A549 (cell line): ENCODE measurements around the gene NSRP1. TPM values are rescaled to one million over a fixed set of nuclear protein-coding genes. Genes with fewer than 3 reads are reported as not detected.
A peak's percentile ranks its signal among the peaks of the same experiment; 100 is the strongest.

Source experiments
- ATAC-seq, 2 experiments: fragments of 200-7000 bp in 1 of 2; fragments of >200 bp in 1 of 2; cut with Nextera tagmentation in 1 of 2; cut with Tn5 transposase in 1 of 2; 3 replicates each; pipeline versions ENCODE4 v1.8.0 to v1.9.1; 2018 to 2020; ENCODE audit warnings: mild to moderate bottlenecking in 1 of 2, moderate library complexity in 1 of 2
- CTCF ChIA-PET: fragments of 300-600 bp; sonication (Branson Sonifier 250); formaldehyde crosslinking; extraction: SDS; loops from one replicate; lab custom pipeline; 2021; ENCODE audit warnings: antibody characterized with exemption, inconsistent platforms; lab: Yijun Ruan, JAX
- POLR2A ChIA-PET: fragments of 350-600 bp; formaldehyde crosslinking; extraction: SDS; loops from one replicate; lab custom pipeline; 2021; ENCODE audit warnings: antibody characterized with exemption, inconsistent platforms; lab: Yijun Ruan, JAX
- DNase-seq, 2 experiments: peaks; one replicate each; pipeline versions ENCODE4 v3.0.0 to v3.0.0-alpha.2; 2011 to 2016; ENCODE audit warnings: low read depth in 1 of 2, low spot score in 1 of 2
- FAIRE-seq: peaks from 2 replicates; lab custom pipeline; 2011; peaks lifted over from hg19 to GRCh38; lab: Jason Lieb, UNC
- H3K27ac ChIP-seq, 2 experiments: fragments of >200 bp; sonication (Bioruptor Twin); formaldehyde crosslinking; 3 replicates each; pipeline ENCODE4 v1.5.1; 2016 to 2017
- H3K4me1 ChIP-seq: fragments of >200 bp; sonication (Bioruptor Twin); formaldehyde crosslinking; 3 replicates; pipeline ENCODE4 v1.6.1; 2016
- H3K4me2 ChIP-seq: fragments of >200 bp; sonication (Bioruptor Twin); formaldehyde crosslinking; 3 replicates; pipeline ENCODE4 v1.6.1; 2016
- H3K4me3 ChIP-seq: fragments of >200 bp; sonication (Bioruptor Twin); formaldehyde crosslinking; 3 replicates; pipeline ENCODE4 v1.5.1; 2016
- H3K9me3 ChIP-seq: fragments of >200 bp; sonication (Bioruptor Twin); formaldehyde crosslinking; 3 replicates; pipeline ENCODE4 v1.6.1; 2016
- ATOH8 ChIP-seq: fragments of 250-450 bp; sonication (Bioruptor Pico); IDR thresholded peaks from 2 replicates; pipeline ENCODE4 v1.5.0; 2020; ENCODE audit warnings: low read depth, mild to moderate bottlenecking, moderate library complexity
- CEBPB ChIP-seq, 2 experiments: fragments of >200 bp in 1 of 2; sonication (Bioruptor Twin) in 1 of 2; formaldehyde crosslinking in 1 of 2; IDR thresholded peaks; 2 replicates each; pipeline ENCODE4 v1.6.1; 2012 to 2016
- CHD4 ChIP-seq: fragments of 200-600 bp; sonication (generic); IDR thresholded peaks from 2 replicates; pipeline ENCODE4 v1.6.1; 2016; ENCODE audit warnings: antibody characterized with exemption, mild to moderate bottlenecking, borderline replicate concordance
- E2F6 ChIP-seq: IDR thresholded peaks from 2 replicates; pipeline ENCODE4 v1.6.1; 2012; ENCODE audit warnings: low read depth, borderline replicate concordance
- EHF ChIP-seq: fragments of 250-450 bp; sonication (Bioruptor Pico); IDR thresholded peaks from 2 replicates; pipeline ENCODE4 v1.5.0; 2020; ENCODE audit warnings: mild to moderate bottlenecking
- EP300 ChIP-seq, 2 experiments: fragments of >200 bp; sonication (Bioruptor Twin); formaldehyde crosslinking; IDR thresholded peaks; 2 replicates in 1 of 2; 3 replicates in 1 of 2; pipeline ENCODE4 v1.6.1; 2016 to 2017
- FOSL2 ChIP-seq, 2 experiments: fragments of 450-650 bp in 1 of 2; fragments of >200 bp in 1 of 2; sonication (Bioruptor Twin) in 1 of 2; formaldehyde crosslinking; IDR thresholded peaks; 2 replicates each; pipeline versions ENCODE4 v1.5.0 to v1.6.1; 2016 to 2020; ENCODE audit warnings: mild to moderate bottlenecking in 1 of 2, moderate library complexity in 1 of 2
- FOXS1 ChIP-seq: fragments of 250-450 bp; sonication (Bioruptor Pico); IDR thresholded peaks from 2 replicates; pipeline ENCODE4 v1.5.0; 2020; ENCODE audit warnings: mild to moderate bottlenecking, moderate library complexity
- HDAC2 ChIP-seq: fragments of 200-600 bp; sonication (generic); IDR thresholded peaks from 2 replicates; pipeline ENCODE4 v1.6.1; 2016
- HMGXB4 ChIP-seq: fragments of 250-450 bp; sonication (Bioruptor Pico); IDR thresholded peaks from 2 replicates; pipeline ENCODE4 v1.5.0; 2021; ENCODE audit warnings: mild to moderate bottlenecking, moderate library complexity, borderline replicate concordance
- HOXA7 ChIP-seq: fragments of 250-450 bp; sonication (Bioruptor Pico); IDR thresholded peaks from 2 replicates; pipeline ENCODE4 v1.5.0; 2020; ENCODE audit warnings: mild to moderate bottlenecking, moderate library complexity
- HOXB5 ChIP-seq: fragments of 250-450 bp; sonication (Bioruptor Pico); IDR thresholded peaks from 2 replicates; pipeline ENCODE4 v1.5.0; 2020; ENCODE audit warnings: mild to moderate bottlenecking, moderate library complexity
- MAFK ChIP-seq: fragments of 450-650 bp; IDR thresholded peaks from 2 replicates; pipeline ENCODE4 v1.6.1; 2014; ENCODE audit not compliant: partially characterized antibody
- MAX ChIP-seq: IDR thresholded peaks from 2 replicates; pipeline ENCODE4 v1.6.1; 2012
- PBX3 ChIP-seq: IDR thresholded peaks from 2 replicates; pipeline ENCODE4 v1.6.1; 2012
- RARB ChIP-seq: fragments of 250-450 bp; sonication (Bioruptor Pico); IDR thresholded peaks from 2 replicates; pipeline ENCODE4 v1.8.0; 2021; ENCODE audit warnings: mild to moderate bottlenecking, moderate library complexity
- REST ChIP-seq: fragments of 200-600 bp; sonication (generic); IDR thresholded peaks from 2 replicates; pipeline ENCODE4 v1.6.1; 2016; ENCODE audit warnings: antibody characterized with exemption, mild to moderate bottlenecking, moderate library complexity
- SMC3 ChIP-seq: fragments of >200 bp; sonication (Bioruptor Twin); formaldehyde crosslinking; IDR thresholded peaks from 3 replicates; pipeline ENCODE4 v1.6.1; 2018; ENCODE audit warnings: inconsistent platforms
- TP53 ChIP-seq: fragments of 250-450 bp; sonication (Bioruptor Pico); IDR thresholded peaks from 2 replicates; pipeline ENCODE4 v1.5.0; 2021; ENCODE audit warnings: mild to moderate bottlenecking, moderate library complexity
- USF2 ChIP-seq: fragments of 450-650 bp; IDR thresholded peaks from 2 replicates; pipeline ENCODE4 v1.6.1; 2014; ENCODE audit warnings: antibody characterized with exemption
- ZNF302 ChIP-seq: fragments of 250-450 bp; sonication (Bioruptor Pico); IDR thresholded peaks from 2 replicates; pipeline ENCODE4 v1.9.0; 2021; ENCODE audit warnings: inconsistent platforms, mild to moderate bottlenecking, moderate library complexity
- ZSCAN20 ChIP-seq: fragments of 250-450 bp; sonication (Bioruptor Pico); IDR thresholded peaks from 2 replicates; pipeline ENCODE4 v1.8.0; 2022; ENCODE audit warnings: mild to moderate bottlenecking, moderate library complexity
- WGBS: methylation state at CpG from one replicate; pipeline ENCODE4 v1.1.6; 2017; ENCODE audit errors: missing lambda C conversion rate; 5-methylcytosine and 5-hydroxymethylcytosine counted together
- polyA plus RNA-seq, 4 experiments: library from polyadenylated mRNA; depleted of rRNA in 3 of 4; stranded (reverse); fragments of >200 nt; fragmentation: RNase III in 1 of 4; extraction: RNeasy Plus Mini Kit Qiagen cat#74134 plus additional on column Dnase treatment in 1 of 4; gene quantifications; 2 replicates in 3 of 4; 3 replicates in 1 of 4; pipeline ENCODE4 v1.2.3, GENCODE V29; 2011 to 2017

NSRP1 gene
- polyA plus RNA-seq, 2 of the 4 experiments (the other 2 are of a cell fraction) = 30.9 to 39.6 TPM

GRCh38 chr17:30160419-30161172 is 44.0 kb downstream of the NSRP1 start:
- ATAC-seq (no peak), DNase-seq (no peak), FAIRE-seq (no peak)
- POLR2A ChIA-PET = no interaction called here
- Histone ChIP-seq H3K4me2 (no peak overlapping the region), H3K27ac (no peak overlapping the region), H3K4me3 (no peak overlapping the region), H3K4me1 (peaks cover 6% of the 10 kb centered on the region; the same call in 1 of the 3 replicates), H3K9me3 (no peaks in the 10 kb centered on the region)
- TF ChIP-seq CEBPB (IDR thresholded peaks at IDR 0.05) (peak; percentile 38 to 56; a peak in 3 of 4 replicates), SMC3 (no peak), RARB (CRISPR knock-in tag) (no peak)
- CTCF ChIA-PET = interaction anchor here (2.8 kb wide), 1 partner anchor 13 kb away, joined by 8 read pairs; no protein-coding TSS in a partner anchor
- WGBS = 93% methylated on average over 3 of the region's 3 CpGs

GRCh38 chr17:30161601-30162000 is 45.0 kb downstream of the NSRP1 start:
- TF ChIP-seq HOXA7 (CRISPR knock-in tag) = no peak
- TF ChIP-seq ATOH8 (CRISPR knock-in tag) = no peak
- TF ChIP-seq EHF (CRISPR knock-in tag) = no peak
- no peak for TF ChIP-seq MAX
- no peak for TF ChIP-seq EP300 (IDR thresholded peaks at IDR 0.05)
- no peak for TF ChIP-seq ZSCAN20 (CRISPR knock-in tag)
- no peak for TF ChIP-seq HMGXB4 (CRISPR knock-in tag)
- TF ChIP-seq E2F6 = no peak
- no peak for TF ChIP-seq ZNF302 (CRISPR knock-in tag)
- no peak overlapping the region for H3K4me3 ChIP-seq
- POLR2A ChIA-PET = interaction anchor here (0.6 kb wide), 1 partner anchor 1094 kb away, joined by 3 read pairs; no protein-coding TSS in a partner anchor
- CTCF ChIA-PET = interaction anchor here (1.7 to 5.0 kb wide), 4 partner anchors 14 to 74 kb away, joined by 3 to 17 read pairs (median 9); partner anchors contain the start of gene SLC6A4
- H3K4me2 ChIP-seq = no peak overlapping the region
- FAIRE-seq = no peak
- H3K4me1 ChIP-seq = peaks cover 8% of the 10 kb centered on the region; the same call in 1 of the 3 replicates
- H3K27ac ChIP-seq = no peak overlapping the region
- DNase-seq = no peak
- H3K9me3 ChIP-seq = no peaks in the 10 kb centered on the region
- no peak for ATAC-seq

- WGBS = 91% methylated on average over 4 of the region's 4 CpGs
- FAIRE-seq = no peak
- no peak for TF ChIP-seq TP53
- TF ChIP-seq PBX3 = no peak
- TF ChIP-seq USF2 = no peak
- TF ChIP-seq REST = no peak
- TF ChIP-seq SMC3 = no peak
- TF ChIP-seq HDAC2 = no peak
- no peak for TF ChIP-seq MAFK
- TF ChIP-seq EHF (CRISPR knock-in tag) = no peak
- TF ChIP-seq FOSL2 (IDR thresholded peaks at IDR 0.05) = no peak
- TF ChIP-seq FOSL2 (CRISPR knock-in tag; IDR thresholded peaks at IDR 0.05) = no peak
- no peak for TF ChIP-seq CHD4
- no peak for TF ChIP-seq FOXS1 (CRISPR knock-in tag)
- no peak for TF ChIP-seq HOXB5 (CRISPR knock-in tag)
Measured at GRCh38 chr17:30164531-30164930, 47.9 kb downstream of the NSRP1 start.

More at GRCh38 chr17:30164531-30164930, 47.9 kb downstream of the NSRP1 start:
- ChIA-PET CTCF (interaction anchor here (0.8 to 5.0 kb wide), 7 partner anchors 8 to 172 kb away, joined by 3 to 17 read pairs (median 5); no protein-coding TSS in a partner anchor), POLR2A (no interaction called here)
- Histone ChIP-seq H3K4me1 (peaks cover 8% of the 10 kb centered on the region; the same call in 1 of the 3 replicates), H3K4me2 (no peak overlapping the region), H3K27ac (no peak overlapping the region), H3K4me3 (no peak overlapping the region), H3K9me3 (no peaks in the 10 kb centered on the region)
- DNase-seq = no peak
- ATAC-seq = no peak
